ENCODE data around the gene ATAD2B.

GRCh38 chr2:23712756-23713151, 214.2 kb downstream of the ATAD2B start:
- TF ChIP-seq ZBTB33 (IDR thresholded peaks at IDR 0.05; ENCODE audit: borderline replicate concordance, low read depth), result no peak
- TF ChIP-seq MAX (IDR thresholded peaks at IDR 0.05; ENCODE audit: low read depth), result no peak
- TF ChIP-seq RXRA (IDR thresholded peaks at IDR 0.05; ENCODE audit: borderline replicate concordance, low read depth), result no peak
- no peak for TF ChIP-seq CTCF (IDR thresholded peaks at IDR 0.05)
- no peak for TF ChIP-seq EP300 (IDR thresholded peaks at IDR 0.05; ENCODE audit: borderline replicate concordance in 1 of 2, low read depth in 1 of 2, low read length in 1 of 2)
- TF ChIP-seq REST (IDR thresholded peaks at IDR 0.05; ENCODE audit: low read depth, low read length), result no peak
